HFFc6 (cell line): ENCODE results near the gene AIF1L. TPM values are rescaled to one million over a fixed set of nuclear protein-coding genes. Genes with fewer than 3 reads are reported as not detected.
"Not testable (repeated sequence)": the region's sequence is repeated elsewhere in the genome, so short reads cannot be mapped to it uniquely, and the experiment has no call there.

Experiments used
- DNase-seq: peaks from one replicate; pipeline ENCODE4 v3.0.0-alpha.2; 2018
- H3K27ac Mint-ChIP-seq: 2 replicates; pipeline ENCODE4 v1.8.0; 2020; ENCODE audit warnings: mild to moderate bottlenecking, mixed read lengths
- H3K27me3 Mint-ChIP-seq: 2 replicates; pipeline ENCODE4 v1.8.0; 2021; ENCODE audit warnings: mild to moderate bottlenecking, moderate library complexity, mixed read lengths; ENCODE audit not compliant: insufficient read depth
- H3K36me3 Mint-ChIP-seq: 2 replicates; pipeline ENCODE4 v1.8.0; 2021; ENCODE audit warnings: low read depth, mixed read lengths
- H3K4me1 Mint-ChIP-seq: 2 replicates; pipeline ENCODE4 v1.8.0; 2020; ENCODE audit warnings: low read depth, mixed read lengths
- H3K4me3 Mint-ChIP-seq: 2 replicates; pipeline ENCODE4 v1.8.0; 2020; ENCODE audit warnings: mild to moderate bottlenecking, moderate library complexity, mixed read lengths
- H3K9me3 Mint-ChIP-seq: 2 replicates; pipeline ENCODE4 v1.8.0; 2020; ENCODE audit warnings: mild to moderate bottlenecking, mixed read lengths
- total RNA-seq, 6 experiments: library from RNA; stranded (reverse); fragmentation: NEBNext Ultra II Directional; extraction: Animal tissue kit (Norgen Biotek cat#: 25700); gene quantifications; 2 replicates in 1 of 6; 3 replicates in 5 of 6; pipeline ENCODE4 v1.2.3, GENCODE V29; 2021
- TF ChIP-seq, protein P1 (sequence below): fragments of 200-600 bp; sonication (generic); IDR thresholded peaks from 2 replicates; pipeline ENCODE4 v1.5.0; 2021; ENCODE audit warnings: antibody characterized with exemption, mild to moderate bottlenecking

The AIF1L gene
- total RNA-seq, 6 experiments from 2014 or later: 0.05 to 0.37 (median 0.21) TPM

DNA sequence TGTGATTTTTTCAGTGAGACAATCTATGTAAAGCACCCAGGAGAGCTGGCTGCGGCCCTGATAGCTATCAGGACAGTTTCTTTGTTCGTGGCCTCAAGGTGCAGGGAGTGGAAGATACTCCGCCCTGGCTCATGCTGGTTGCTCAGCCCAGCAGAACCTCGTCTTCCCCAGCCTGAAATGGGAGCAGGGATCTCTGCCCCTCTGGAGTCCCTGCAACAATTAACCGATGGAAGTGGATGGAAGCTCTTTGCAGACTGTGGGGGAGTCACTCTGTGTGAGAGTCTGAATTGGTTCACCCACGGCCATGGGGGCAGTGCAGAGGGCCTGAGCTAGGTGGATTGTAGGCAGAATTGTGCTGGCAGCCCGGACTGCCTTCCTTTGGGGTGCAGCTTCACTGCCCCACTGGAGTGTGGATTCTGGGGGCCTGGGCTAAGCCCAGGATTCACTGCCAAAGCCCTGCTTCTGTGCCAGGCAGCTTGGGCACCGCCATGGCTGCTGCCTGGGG is 2.8 kb downstream of the AIF1L start:
- Mint-ChIP-seq H3K27ac (no peak overlapping the region), H3K27me3 (peaks cover 44% of the 10 kb centered on the region), H3K36me3 (no peaks in the 10 kb centered on the region), H3K9me3 (no peaks in the 10 kb centered on the region), H3K4me1 (peaks cover 14% of the 10 kb centered on the region), H3K4me3 (no peak overlapping the region)
- TF ChIP-seq, protein P1, sequence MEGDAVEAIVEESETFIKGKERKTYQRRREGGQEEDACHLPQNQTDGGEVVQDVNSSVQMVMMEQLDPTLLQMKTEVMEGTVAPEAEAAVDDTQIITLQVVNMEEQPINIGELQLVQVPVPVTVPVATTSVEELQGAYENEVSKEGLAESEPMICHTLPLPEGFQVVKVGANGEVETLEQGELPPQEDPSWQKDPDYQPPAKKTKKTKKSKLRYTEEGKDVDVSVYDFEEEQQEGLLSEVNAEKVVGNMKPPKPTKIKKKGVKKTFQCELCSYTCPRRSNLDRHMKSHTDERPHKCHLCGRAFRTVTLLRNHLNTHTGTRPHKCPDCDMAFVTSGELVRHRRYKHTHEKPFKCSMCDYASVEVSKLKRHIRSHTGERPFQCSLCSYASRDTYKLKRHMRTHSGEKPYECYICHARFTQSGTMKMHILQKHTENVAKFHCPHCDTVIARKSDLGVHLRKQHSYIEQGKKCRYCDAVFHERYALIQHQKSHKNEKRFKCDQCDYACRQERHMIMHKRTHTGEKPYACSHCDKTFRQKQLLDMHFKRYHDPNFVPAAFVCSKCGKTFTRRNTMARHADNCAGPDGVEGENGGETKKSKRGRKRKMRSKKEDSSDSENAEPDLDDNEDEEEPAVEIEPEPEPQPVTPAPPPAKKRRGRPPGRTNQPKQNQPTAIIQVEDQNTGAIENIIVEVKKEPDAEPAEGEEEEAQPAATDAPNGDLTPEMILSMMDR: no peak
- DNase-seq: no peak

DNA sequence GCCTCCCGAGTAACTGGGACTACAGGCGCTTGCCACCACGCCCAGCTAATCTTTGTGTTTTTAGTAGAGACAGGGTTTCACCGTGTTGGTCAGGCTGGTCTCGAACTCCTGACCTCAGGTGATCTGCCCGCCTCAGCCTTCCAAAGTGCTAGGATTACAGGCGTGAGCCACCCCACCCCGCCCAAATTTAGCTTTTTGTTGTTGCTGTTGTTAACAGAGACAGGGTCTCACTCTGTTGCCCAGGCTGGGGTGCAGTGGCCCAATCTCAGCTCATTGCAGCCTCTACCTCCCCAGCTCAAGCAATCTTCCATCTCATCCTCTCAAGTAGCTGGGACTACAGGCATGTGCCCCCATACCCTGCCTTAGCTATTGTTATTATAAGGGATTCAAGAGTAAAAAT is 3.5 kb downstream of the AIF1L start:
- H3K27ac Mint-ChIP-seq, DNase-seq, H3K9me3 Mint-ChIP-seq, H3K36me3 Mint-ChIP-seq, H3K4me1 Mint-ChIP-seq, H3K4me3 Mint-ChIP-seq: not testable (repeated sequence)
- peaks cover 37% of the 10 kb centered on the region for H3K27me3 Mint-ChIP-seq

- H3K27me3 Mint-ChIP-seq: peaks cover 35% of the 10 kb centered on the region
- TF ChIP-seq, protein P1: no peak
- no peaks in the 10 kb centered on the region for H3K9me3 Mint-ChIP-seq
- no peak overlapping the region for H3K4me3 Mint-ChIP-seq
- no peak for DNase-seq
- H3K4me1 Mint-ChIP-seq: peaks cover 6% of the 10 kb centered on the region
- no peak overlapping the region for H3K27ac Mint-ChIP-seq
- H3K36me3 Mint-ChIP-seq: no peaks in the 10 kb centered on the region
Observed at GRCh38 chr9:131100445-131100844, 4.1 kb downstream of the AIF1L start.

- no peak overlapping the region for H3K4me3 Mint-ChIP-seq
Observed at GRCh38 chr9:131101207-131101964, 5.1 kb downstream of the AIF1L start.

DNA sequence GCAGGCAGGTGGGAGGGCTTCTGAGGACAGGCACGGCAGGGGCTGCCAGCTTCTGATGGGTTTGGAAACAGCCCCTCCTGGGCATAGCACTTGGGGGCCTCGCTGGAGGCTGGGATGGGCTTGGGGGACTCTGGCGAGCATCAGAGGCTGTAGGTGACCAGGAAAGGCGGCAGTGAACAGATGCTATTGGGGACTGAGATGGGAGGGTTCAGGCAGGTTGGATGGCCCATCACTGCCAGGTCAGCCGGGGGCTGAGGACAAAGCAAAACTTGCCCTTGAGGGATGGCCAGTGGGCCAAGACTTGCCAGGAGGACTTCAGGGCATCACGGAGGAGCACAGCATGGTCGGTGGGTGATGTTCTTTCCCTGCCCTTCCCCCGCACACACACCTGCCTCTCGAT is 6.7 kb downstream of the AIF1L start:
- TF ChIP-seq, protein P1: no peak
- Mint-ChIP-seq H3K27ac (no peak overlapping the region), H3K4me3 (no peak overlapping the region), H3K27me3 (peaks cover 30% of the 10 kb centered on the region), H3K36me3 (no peaks in the 10 kb centered on the region), H3K9me3 (no peaks in the 10 kb centered on the region), H3K4me1 (peaks cover 6% of the 10 kb centered on the region)
- DNase-seq: no peak

More at GRCh38 chr9:131101207-131101964, 5.1 kb downstream of the AIF1L start:
- H3K36me3 Mint-ChIP-seq: no peaks in the 10 kb centered on the region
- H3K9me3 Mint-ChIP-seq: no peaks in the 10 kb centered on the region
- TF ChIP-seq, protein P1: no peak
- no peak overlapping the region for H3K27ac Mint-ChIP-seq
- no peak for DNase-seq
- peaks cover 31% of the 10 kb centered on the region for H3K27me3 Mint-ChIP-seq
- peaks cover 6% of the 10 kb centered on the region for H3K4me1 Mint-ChIP-seq

GRCh38 chr9:131103535-131103934 is 7.2 kb downstream of the AIF1L start:
- DNase-seq: no peak
- no peak overlapping the region for H3K27ac Mint-ChIP-seq
- peaks cover 26% of the 10 kb centered on the region for H3K27me3 Mint-ChIP-seq
- no peak overlapping the region for H3K4me3 Mint-ChIP-seq
- TF ChIP-seq, protein P1: no peak
- peaks cover 6% of the 10 kb centered on the region for H3K4me1 Mint-ChIP-seq
- H3K36me3 Mint-ChIP-seq: no peaks in the 10 kb centered on the region
- no peaks in the 10 kb centered on the region for H3K9me3 Mint-ChIP-seq
